IgD-negative memory B cell (primary cell): ENCODE data around the gene GOLT1A. TPM values are rescaled to one million over a fixed set of nuclear protein-coding genes. Genes with fewer than 3 reads are reported as not detected.

Experiments used
- H3K27ac Mint-ChIP-seq, 3 donors: one replicate each; pipeline ENCODE4 v1.8.0; 2020 to 2022; ENCODE audit warnings: mild to moderate bottlenecking in 3 of 3, mixed read lengths in 3 of 3, moderate library complexity in 1 of 3
- H3K27me3 Mint-ChIP-seq: one replicate; pipeline ENCODE4 v1.8.0; 2021; ENCODE audit warnings: mixed read lengths
- H3K36me3 Mint-ChIP-seq: one replicate; pipeline ENCODE4 v1.8.0; 2020; ENCODE audit warnings: mild to moderate bottlenecking, mixed read lengths
- H3K4me1 Mint-ChIP-seq, 3 donors: one replicate each; pipeline ENCODE4 v1.8.0; 2020 to 2022; ENCODE audit warnings: mixed read lengths in 3 of 3, mild to moderate bottlenecking in 1 of 3
- H3K4me3 Mint-ChIP-seq, 4 donors: one replicate each; pipeline ENCODE4 v1.8.0; 2020 to 2022; ENCODE audit warnings: mild to moderate bottlenecking in 4 of 4, mixed read lengths in 4 of 4, moderate library complexity in 3 of 4
- H3K9me3 Mint-ChIP-seq, 3 donors: one replicate each; pipeline ENCODE4 v1.8.0; 2020 to 2021; ENCODE audit warnings: mixed read lengths in 3 of 3, mild to moderate bottlenecking in 1 of 3
- polyA plus RNA-seq: library from polyadenylated mRNA; unstranded; fragments of 300-500 nt; fragmentation: Illumina TruSeq; gene quantifications from one replicate; pipeline ENCODE4 v1.2.3, GENCODE V29; 2021

Gene GOLT1A
- polyA plus RNA-seq, 1 donor from 2014 or later, result not detected

DNA sequence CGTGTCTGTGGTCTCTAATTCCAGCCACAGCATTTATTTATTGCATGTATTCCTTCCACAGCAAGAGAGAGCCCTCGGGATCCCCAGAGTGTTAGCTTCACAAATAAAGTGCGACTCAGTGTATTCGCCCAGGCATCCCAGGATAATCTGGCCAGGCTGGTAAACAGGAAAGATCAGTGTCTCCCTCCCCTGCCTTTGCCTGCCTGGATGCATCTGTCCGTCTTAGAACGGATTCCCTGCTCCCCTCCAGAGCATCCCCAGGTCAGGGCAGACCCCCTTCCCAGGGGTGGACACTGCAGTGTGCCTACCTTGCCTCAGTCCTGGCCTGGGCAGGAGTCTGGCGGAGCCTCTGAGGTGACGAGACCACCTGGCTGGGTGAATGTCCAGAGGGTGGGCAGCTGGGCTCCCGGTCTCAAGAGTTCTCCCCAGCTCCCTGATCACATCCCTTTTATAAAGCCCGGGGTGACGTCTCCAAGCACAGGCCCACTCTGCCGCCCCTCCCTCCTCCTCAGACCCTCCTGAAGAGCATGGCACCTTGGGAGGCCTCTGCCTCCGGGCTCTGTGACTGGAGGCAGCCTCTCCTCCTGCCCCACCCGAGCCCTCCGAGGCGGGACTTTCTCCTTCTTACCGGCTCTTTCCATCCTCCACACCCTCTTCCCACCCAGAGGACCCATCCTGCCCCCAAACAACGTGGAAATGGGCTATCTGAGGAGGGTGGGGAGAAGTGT lies 17.6 kb downstream of the GOLT1A start, which contains the start of gene KISS1:
TSS of gene KISS1 (minus strand) at position 424 of the 728 bp plus-strand sequence. CDS start 3,615 bp downstream, outside the sequence.
- Mint-ChIP-seq H3K9me3 (no peaks in the 10 kb centered on the region), H3K4me3 (no peak within 1 kb of the TSS), H3K27ac (no peak within 1 kb of the TSS), H3K27me3 (peaks cover 37% of the 10 kb centered on the region), H3K4me1 (peaks cover 0 to 1% (median 0%) of the 10 kb centered on the region in 3 donors), H3K36me3 (no peaks in the 10 kb centered on the region)

DNA sequence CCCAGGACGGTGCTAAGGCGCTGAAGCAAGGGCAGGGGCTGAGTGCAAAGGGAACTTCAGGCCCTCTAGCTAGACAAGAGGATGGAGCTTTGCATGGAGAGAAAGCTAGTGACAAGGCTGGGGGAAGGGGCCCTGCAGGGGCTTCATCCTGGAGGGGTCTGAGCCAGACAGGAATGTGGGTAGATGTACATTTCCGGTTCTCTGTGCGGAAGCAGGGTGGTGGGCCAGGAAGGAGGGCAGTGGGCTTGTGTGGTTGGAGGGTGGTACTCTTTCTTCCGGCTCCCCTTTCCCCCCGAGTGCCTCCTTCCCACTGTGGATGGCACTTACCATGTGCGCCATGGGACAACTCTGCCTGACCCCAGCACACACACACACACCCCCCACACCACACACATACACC lies 19.0 kb downstream of the GOLT1A start:
- no peaks in the 10 kb centered on the region for H3K36me3 Mint-ChIP-seq
- no peak overlapping the region for H3K27ac Mint-ChIP-seq
- peaks cover 0 to 5% (median 2%) of the 10 kb centered on the region in 3 donors for H3K4me1 Mint-ChIP-seq
- H3K4me3 Mint-ChIP-seq, result no peak overlapping the region
- H3K9me3 Mint-ChIP-seq, result no peaks in the 10 kb centered on the region
- H3K27me3 Mint-ChIP-seq, result peaks cover 43% of the 10 kb centered on the region

DNA sequence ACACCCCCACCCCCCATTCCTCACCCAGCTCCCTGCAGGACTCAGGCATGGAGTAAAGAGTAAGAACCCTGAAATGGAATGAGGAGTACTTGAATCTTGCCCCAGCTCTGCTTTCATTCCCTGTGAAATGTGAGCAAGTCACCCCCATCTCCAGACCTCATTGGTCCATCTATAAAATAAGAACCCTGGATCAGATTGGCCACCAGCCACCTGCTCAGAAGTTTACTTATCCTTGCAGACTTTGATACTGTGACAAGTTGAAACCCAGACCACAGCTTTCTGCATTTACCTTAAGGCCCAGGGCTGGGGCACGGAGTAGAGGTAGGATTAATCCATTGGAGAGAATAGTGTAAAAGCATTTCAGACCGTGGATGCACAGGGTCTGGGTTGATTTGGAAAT lies 19.7 kb downstream of the GOLT1A start:
- no peaks in the 10 kb centered on the region for H3K9me3 Mint-ChIP-seq
- H3K27me3 Mint-ChIP-seq, result peaks cover 48% of the 10 kb centered on the region
- peaks cover 0 to 5% (median 2%) of the 10 kb centered on the region in 3 donors for H3K4me1 Mint-ChIP-seq
- H3K4me3 Mint-ChIP-seq, result no peak overlapping the region
- H3K27ac Mint-ChIP-seq, result no peak overlapping the region
- H3K36me3 Mint-ChIP-seq, result no peaks in the 10 kb centered on the region

DNA sequence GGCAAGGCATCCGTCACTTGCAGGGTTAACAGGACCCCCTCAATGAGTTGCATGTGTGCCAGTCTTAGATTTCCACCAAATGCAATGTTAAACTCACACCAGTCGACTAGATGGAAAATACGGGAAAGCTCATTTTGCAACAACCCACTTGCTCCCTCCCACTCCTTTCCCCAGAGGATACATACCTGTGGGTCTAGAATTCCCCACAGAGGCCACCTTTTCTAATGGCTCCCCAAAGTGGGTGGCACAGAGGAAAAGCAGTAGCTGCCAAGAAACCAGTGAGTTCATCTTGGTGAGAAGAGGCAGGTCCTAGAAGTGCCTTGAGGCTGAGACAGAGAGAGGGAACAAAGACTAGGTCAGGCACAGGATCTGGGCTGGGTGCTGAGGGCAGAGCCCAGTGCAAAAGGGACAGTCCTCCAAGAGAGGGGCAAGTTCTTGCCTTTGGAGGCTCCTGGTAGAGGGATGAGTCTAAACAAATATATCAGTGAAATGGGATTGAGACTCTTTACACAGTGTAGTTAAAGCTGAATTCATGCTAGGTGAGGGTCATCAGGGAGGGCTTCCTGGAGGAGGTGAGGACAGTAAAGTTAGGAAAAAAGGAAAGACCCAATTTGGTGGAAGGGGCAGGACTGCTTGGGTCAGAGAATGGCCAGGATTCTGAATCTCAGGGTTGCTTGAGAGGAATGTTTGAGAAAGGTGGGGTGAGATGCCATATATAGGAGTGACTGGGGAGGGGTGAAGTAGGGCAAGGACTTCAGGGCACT lies 21.0 kb downstream of the GOLT1A start:
- no peaks in the 10 kb centered on the region for H3K9me3 Mint-ChIP-seq
- no peak overlapping the region for H3K27ac Mint-ChIP-seq
- H3K4me3 Mint-ChIP-seq, result no peak overlapping the region
- H3K27me3 Mint-ChIP-seq, result peaks cover 52% of the 10 kb centered on the region
- peaks cover 0 to 5% (median 2%) of the 10 kb centered on the region in 3 donors for H3K4me1 Mint-ChIP-seq
- H3K36me3 Mint-ChIP-seq, result no peaks in the 10 kb centered on the region

DNA sequence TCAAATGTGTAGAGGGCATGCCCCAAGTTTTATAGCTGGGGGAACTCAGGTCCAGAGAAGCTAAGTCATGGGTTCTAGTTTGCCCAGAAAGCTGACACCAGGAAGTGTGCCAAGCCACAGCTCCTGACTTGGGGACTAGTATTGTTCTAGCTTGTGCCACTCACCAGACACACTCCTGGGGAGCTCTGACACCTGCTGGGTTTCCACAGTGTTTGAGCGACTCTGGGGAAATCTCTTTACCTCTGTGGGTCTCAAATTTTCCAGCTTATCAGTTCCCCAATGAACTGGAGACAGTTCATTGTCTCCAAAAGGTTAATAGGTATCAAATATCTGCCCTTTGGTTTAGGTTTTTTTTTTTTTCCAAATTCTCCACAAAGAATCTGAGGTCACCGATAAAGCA lies 21.7 kb downstream of the GOLT1A start:
- Mint-ChIP-seq H3K36me3 (no peaks in the 10 kb centered on the region), H3K9me3 (no peaks in the 10 kb centered on the region), H3K27ac (no peak overlapping the region), H3K27me3 (peaks cover 56% of the 10 kb centered on the region), H3K4me1 (peaks cover 0 to 5% (median 2%) of the 10 kb centered on the region in 3 donors), H3K4me3 (no peak overlapping the region)

DNA sequence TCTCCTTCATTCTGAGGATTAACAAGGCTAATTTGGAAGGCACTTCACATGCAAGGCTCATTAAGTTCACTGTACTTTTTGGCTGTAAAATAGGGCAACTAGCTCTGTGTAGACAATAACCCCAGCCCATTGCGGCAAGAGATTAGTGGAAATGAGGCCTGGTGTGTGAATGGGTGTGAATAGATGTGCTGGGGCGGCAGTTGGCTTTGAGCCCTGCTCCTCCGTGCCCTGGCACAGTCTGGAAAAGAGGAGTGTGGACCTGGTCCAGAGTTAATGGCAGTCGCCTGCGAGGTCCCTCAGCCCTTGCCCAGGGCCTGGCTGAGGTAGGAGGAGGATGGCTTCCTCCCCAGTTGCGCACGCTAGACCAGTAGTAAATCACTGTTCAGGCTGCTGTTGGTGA lies 22.3 kb downstream of the GOLT1A start:
- no peak overlapping the region for H3K27ac Mint-ChIP-seq
- H3K4me1 Mint-ChIP-seq, result peaks cover 0 to 5% (median 2%) of the 10 kb centered on the region in 3 donors
- H3K9me3 Mint-ChIP-seq, result no peaks in the 10 kb centered on the region
- no peaks in the 10 kb centered on the region for H3K36me3 Mint-ChIP-seq
- H3K4me3 Mint-ChIP-seq, result peak overlapping the region in 1 of 4 donors; percentile 39
- H3K27me3 Mint-ChIP-seq, result peaks cover 61% of the 10 kb centered on the region

DNA sequence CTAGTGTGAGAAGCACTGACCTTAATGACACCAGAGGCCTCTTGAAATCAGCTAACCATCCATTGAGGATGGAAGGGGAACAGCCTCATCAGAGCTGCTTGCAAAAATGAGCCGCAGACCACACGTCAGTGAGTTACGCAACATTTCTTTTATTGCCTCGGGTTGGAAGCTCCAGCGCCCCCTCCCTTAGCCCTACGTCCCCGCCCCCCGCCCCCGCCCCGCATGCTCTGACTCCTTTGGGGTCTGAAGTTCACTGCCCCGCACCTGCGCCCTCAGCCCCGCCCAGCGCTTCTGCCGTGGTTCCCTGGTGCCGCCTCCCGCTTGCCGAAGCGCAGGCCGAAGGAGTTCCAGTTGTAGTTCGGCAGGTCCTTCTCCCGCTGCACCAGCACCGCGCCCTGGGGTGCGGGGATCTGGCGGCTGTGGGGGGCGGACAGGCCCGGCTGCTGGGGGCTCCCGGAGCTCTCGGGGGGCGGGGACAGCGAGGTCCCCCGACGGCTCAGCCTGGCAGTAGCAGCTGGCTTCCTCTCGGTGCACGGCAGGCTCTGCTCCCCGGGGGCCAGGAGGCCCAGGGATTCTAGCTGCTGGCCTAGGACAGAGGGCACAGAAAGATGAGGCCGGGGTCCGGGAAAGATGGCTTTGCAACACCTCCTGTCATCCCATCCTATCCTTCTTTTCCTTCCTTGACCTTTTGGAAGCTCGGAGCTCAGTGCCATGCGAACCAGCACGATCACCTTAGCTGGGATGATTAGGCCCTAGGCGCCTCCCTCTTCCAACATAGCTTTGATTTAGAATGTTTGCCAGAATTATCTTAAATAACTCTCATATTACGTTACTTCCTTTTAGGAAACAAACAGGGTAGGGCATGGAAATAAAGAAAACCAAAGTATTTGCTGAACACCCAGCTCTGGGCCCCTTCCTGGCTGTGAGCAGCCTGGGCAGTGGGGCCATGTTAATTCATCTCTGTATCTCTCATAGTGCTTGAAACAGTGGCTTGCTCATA lies 23.3 kb downstream of the GOLT1A start:
- no peaks in the 10 kb centered on the region for H3K36me3 Mint-ChIP-seq
- H3K9me3 Mint-ChIP-seq, result no peaks in the 10 kb centered on the region
- H3K4me1 Mint-ChIP-seq, result peaks cover 0 to 5% (median 2%) of the 10 kb centered on the region in 3 donors
- H3K4me3 Mint-ChIP-seq, result peak overlapping the region in 2 of 4 donors; percentile 48 to 57
- no peak overlapping the region for H3K27ac Mint-ChIP-seq
- peaks cover 58% of the 10 kb centered on the region for H3K27me3 Mint-ChIP-seq

DNA sequence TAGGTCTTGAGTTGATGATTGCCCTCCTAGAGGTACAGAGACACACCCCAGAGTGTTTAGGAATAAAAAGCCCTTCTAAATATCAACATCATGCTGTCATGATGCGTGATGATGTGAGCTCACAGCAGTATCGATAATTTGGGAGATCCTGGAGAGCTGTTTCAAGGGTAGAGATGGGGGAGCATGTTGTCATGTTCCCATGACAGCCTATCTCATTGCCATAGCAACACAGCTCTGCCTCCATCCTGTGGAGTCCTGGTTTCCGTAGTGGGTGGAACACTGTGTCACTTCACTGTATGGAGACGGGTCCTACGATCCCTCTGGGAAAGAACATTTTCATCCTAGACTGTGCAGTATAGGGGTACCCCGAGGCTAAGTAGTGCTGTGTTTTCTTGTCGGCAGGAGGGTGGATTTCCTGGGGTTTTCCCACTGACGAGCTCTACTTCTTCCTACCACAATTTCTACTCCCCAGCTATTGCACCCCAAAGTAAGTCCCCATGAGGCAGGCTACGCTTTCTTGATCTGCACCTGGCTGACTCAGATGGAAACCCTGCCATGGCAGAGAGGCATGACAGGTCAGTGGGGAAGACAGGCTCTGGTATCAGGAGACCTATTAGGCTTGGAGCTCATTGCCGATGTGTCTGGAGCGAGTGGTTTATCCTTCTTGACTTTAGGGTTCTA lies 24.7 kb downstream of the GOLT1A start:
- no peaks in the 10 kb centered on the region for H3K36me3 Mint-ChIP-seq
- peaks cover 0 to 5% (median 2%) of the 10 kb centered on the region in 3 donors for H3K4me1 Mint-ChIP-seq
- H3K27ac Mint-ChIP-seq, result peak overlapping the region in 1 of 3 donors; percentile 72
- no peak overlapping the region for H3K4me3 Mint-ChIP-seq
- H3K27me3 Mint-ChIP-seq, result peaks cover 58% of the 10 kb centered on the region
- H3K9me3 Mint-ChIP-seq, result peaks cover 0 to 2% (median 0%) of the 10 kb centered on the region in 3 donors

DNA sequence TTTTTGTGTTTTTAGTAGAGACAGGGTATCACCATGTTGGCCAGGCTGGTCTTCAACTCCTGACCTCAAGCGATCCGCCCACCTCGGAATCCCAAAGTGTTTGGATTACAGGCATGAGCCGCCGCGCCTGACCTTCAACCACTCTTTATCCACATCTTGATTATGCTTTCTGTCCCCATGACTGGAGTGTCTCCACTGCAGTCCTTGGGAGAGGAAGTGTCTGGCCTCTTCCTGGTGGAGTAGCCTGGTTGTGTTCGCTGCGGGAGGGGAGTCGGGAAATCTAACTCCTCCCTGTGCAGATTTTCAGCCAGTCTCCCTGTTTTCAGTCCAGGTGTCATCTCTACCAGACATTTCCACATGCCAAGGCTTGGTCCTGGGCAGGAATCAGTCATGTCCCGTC lies 27.2 kb downstream of the GOLT1A start:
- Mint-ChIP-seq H3K4me3 (no peak overlapping the region), H3K36me3 (no peaks in the 10 kb centered on the region), H3K27ac (peak overlapping the region in 1 of 3 donors; percentile 93), H3K9me3 (peaks cover 0 to 2% (median 0%) of the 10 kb centered on the region in 3 donors), H3K4me1 (peaks cover 0 to 5% (median 2%) of the 10 kb centered on the region in 3 donors), H3K27me3 (peaks cover 40% of the 10 kb centered on the region)

DNA sequence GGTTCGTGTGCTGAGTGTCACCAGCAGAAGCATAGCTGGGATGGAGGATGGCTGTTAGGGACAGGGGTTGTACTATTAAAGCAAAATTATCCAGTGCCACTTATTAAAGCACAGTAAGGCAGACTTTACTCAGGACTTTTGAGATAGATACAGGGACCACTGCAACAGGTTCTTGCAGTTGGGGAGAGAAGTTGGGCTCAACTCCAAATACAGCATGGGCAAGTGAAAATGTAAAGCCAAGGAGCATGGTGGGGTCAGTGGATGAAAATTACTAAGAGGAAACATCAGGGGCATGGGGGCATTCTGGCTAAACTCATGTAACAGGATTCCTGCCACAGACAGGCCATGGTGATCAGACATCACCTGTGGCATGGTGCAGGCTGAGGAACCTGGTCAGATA lies 32.7 kb downstream of the GOLT1A start:
- H3K27me3 Mint-ChIP-seq, result peaks cover 8% of the 10 kb centered on the region
- H3K36me3 Mint-ChIP-seq, result no peaks in the 10 kb centered on the region
- no peak overlapping the region for H3K27ac Mint-ChIP-seq
- no peaks in the 10 kb centered on the region for H3K4me1 Mint-ChIP-seq
- H3K9me3 Mint-ChIP-seq, result peaks cover 0 to 2% (median 0%) of the 10 kb centered on the region in 3 donors
- no peak overlapping the region for H3K4me3 Mint-ChIP-seq

DNA sequence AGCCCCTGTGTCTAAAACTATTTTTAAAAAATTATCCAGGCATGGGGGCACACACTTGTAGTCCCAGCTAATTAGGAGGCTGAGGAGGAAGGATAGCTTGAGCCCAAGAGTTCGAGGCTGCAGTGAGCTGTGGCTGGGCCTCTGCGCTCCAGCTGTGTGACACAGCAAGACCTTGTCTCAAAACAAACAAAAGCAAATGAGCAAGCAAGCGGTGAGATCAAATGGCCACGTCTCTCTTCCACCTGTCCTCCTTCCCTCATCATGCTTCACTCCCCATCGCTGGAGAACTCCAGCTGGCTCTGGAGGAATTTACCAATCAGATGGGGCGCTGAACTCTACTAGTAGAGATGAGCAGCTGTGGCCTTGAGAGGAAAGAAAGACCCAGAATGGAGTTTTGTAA lies 33.7 kb downstream of the GOLT1A start:
- H3K4me1 Mint-ChIP-seq, result no peaks in the 10 kb centered on the region
- H3K36me3 Mint-ChIP-seq, result no peaks in the 10 kb centered on the region
- H3K27me3 Mint-ChIP-seq, result peaks cover 8% of the 10 kb centered on the region
- peaks cover 0 to 2% (median 0%) of the 10 kb centered on the region in 3 donors for H3K9me3 Mint-ChIP-seq
- H3K27ac Mint-ChIP-seq, result no peak overlapping the region
- H3K4me3 Mint-ChIP-seq, result no peak overlapping the region

DNA sequence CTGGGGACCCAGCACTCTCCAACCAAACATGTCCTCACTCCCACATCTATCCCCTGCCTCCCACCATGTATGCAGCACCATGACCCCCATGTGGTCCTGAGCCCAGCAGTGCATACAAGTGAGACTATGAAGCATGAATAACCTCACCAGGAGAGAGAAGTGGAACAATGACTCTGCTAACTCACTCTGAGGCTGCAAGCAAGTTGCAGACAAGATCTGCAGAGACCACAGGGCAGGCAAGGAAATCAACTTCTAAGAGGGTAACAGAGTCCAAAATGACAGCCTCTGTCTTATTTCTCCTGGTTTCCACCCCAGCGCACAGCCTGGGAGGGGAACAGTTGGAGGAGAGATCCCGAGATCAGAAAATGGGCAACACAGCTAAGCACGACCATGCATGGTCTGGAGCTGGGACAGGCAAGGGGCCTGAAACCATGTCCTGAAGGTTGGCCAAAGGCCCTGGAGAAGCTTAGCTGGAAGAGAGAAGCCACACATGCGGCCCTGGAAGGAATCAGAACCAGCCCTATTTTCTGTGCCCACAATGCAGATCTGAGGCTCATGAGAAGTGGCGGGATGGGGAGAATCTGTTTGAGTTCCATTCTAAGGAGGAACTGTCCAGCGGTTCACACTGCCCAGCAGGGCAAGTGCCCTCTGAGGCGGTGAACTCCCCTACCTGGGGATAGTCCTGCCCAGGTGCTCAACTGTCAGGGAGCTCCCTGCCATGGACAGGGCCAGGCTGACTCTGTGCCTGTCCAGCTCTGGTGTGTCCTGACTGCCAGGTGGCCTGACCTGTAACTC lies 35.1 kb downstream of the GOLT1A start:
- Mint-ChIP-seq H3K9me3 (peaks cover 0 to under 1% (median under 1%) of the 10 kb centered on the region in 3 donors), H3K27me3 (peaks cover 12% of the 10 kb centered on the region), H3K4me1 (no peaks in the 10 kb centered on the region), H3K36me3 (no peaks in the 10 kb centered on the region), H3K27ac (no peak overlapping the region), H3K4me3 (no peak overlapping the region)

DNA sequence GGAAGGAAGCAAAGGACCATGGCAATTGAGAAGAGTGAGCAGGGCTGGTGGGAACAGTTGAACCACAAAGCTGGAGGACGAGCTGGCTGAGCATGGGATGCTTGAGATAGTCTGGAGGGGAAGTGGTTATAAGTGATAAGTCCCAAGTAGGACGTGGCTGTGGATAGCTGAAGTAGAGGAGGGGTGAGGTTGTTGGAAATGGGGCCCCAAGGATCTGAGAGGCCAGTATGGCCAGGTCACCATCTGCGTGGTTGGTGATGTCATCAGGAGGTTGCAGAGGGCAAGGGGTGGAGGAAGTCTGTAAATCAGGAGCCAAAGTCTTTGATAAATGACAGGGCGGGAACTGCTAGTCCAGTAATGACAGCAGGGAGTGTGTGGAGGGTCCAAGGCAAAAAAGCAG lies 36.7 kb downstream of the GOLT1A start:
- H3K9me3 Mint-ChIP-seq, result peaks cover 0 to 6% (median 1%) of the 10 kb centered on the region in 3 donors
- H3K27ac Mint-ChIP-seq, result no peak overlapping the region
- no peaks in the 10 kb centered on the region for H3K4me1 Mint-ChIP-seq
- H3K27me3 Mint-ChIP-seq, result peaks cover 12% of the 10 kb centered on the region
- H3K36me3 Mint-ChIP-seq, result no peaks in the 10 kb centered on the region
- H3K4me3 Mint-ChIP-seq, result no peak overlapping the region
